H1 (cell line): ENCODE results near the gene LTBR. TPM values are rescaled to one million over a fixed set of nuclear protein-coding genes. Genes with fewer than 3 reads are reported as not detected.

ENCODE experiments used
- CTCF ChIA-PET: fragments of 300-600 bp; sonication (Branson Sonifier 250); formaldehyde crosslinking; loops from one replicate; lab custom pipeline; 2021; ENCODE audit not compliant: partially characterized antibody; lab: Charles Lee
- POLR2A ChIA-PET: fragments of 300-600 bp; sonication (Branson Sonifier 250); formaldehyde crosslinking; loops from one replicate; lab custom pipeline; 2021; ENCODE audit warnings: inconsistent platforms; ENCODE audit not compliant: partially characterized antibody; lab: Charles Lee
- DNase-seq, 2 experiments: peaks; one replicate each; pipeline versions ENCODE4 v3.0.0 to v3.0.0-alpha.2; 2010 to 2022; ENCODE audit warnings: low spot score in 2 of 2, low read depth in 1 of 2, mixed read lengths in 1 of 2
- FAIRE-seq: peaks from 2 replicates; lab custom pipeline; 2011; peaks lifted over from hg19 to GRCh38; lab: Jason Lieb, UNC
- H2AFZ ChIP-seq: 2 replicates; pipeline ENCODE4 v1.8.1; 2012; ENCODE audit warnings: low read length, inconsistent platforms
- H2AK5ac ChIP-seq: 2 replicates; pipeline ENCODE4 v1.6.1; 2013; ENCODE audit warnings: low read depth, low read length
- H2BK120ac ChIP-seq: replicated peaks from 2 replicates; pipeline ENCODE3; 2013; ENCODE audit warnings: low read depth, low read length, inconsistent platforms
- H2BK12ac ChIP-seq: 2 replicates; pipeline ENCODE4 v1.6.1; 2013; ENCODE audit warnings: low read depth, low read length
- H2BK15ac ChIP-seq: 2 replicates; pipeline ENCODE4 v1.6.1; 2013; ENCODE audit warnings: low read length
- H2BK20ac ChIP-seq: 2 replicates; pipeline ENCODE4 v1.6.1; 2013; ENCODE audit warnings: low read length
- H2BK5ac ChIP-seq: 2 replicates; pipeline ENCODE4 v1.6.1; 2013; ENCODE audit warnings: low read depth, low read length
- H3K14ac ChIP-seq: 2 replicates; pipeline ENCODE4 v1.6.1; 2013; ENCODE audit warnings: inconsistent platforms; ENCODE audit not compliant: insufficient read length
- H3K18ac ChIP-seq: 2 replicates; pipeline ENCODE4 v1.6.1; 2013; ENCODE audit warnings: low read length; ENCODE audit errors: extremely low read depth
- H3K23ac ChIP-seq: 2 replicates; pipeline ENCODE4 v1.6.1; 2013; ENCODE audit warnings: inconsistent platforms; ENCODE audit not compliant: insufficient read length
- H3K23me2 ChIP-seq: 2 replicates; pipeline ENCODE4 v1.6.1; 2013; ENCODE audit warnings: low read depth, low read length
- H3K27ac ChIP-seq: 2 replicates; pipeline ENCODE4 v1.6.1; 2011; ENCODE audit warnings: low read depth, low read length, inconsistent platforms
- H3K27me3 ChIP-seq, 4 experiments: replicated peaks in 1 of 4; 1 replicate in 1 of 4; 2 replicates in 3 of 4; pipeline versions ENCODE4 v1.6.1 to v1.8.1; 2011 to 2013; ENCODE audit warnings: low read length in 3 of 4, mild to moderate bottlenecking in 3 of 4, inconsistent platforms in 2 of 4, mixed read lengths in 2 of 4, moderate library complexity in 1 of 4; ENCODE audit not compliant: control insufficient read depth in 3 of 4, insufficient read depth in 3 of 4; ENCODE audit errors: extremely low read depth in 1 of 4
- H3K36me3 ChIP-seq, 4 experiments: 2 replicates each; pipeline versions ENCODE4 v1.6.1 to v1.8.1; 2011 to 2013; ENCODE audit warnings: mild to moderate bottlenecking in 4 of 4, low read length in 3 of 4, moderate library complexity in 2 of 4, control low read depth in 1 of 4, inconsistent platforms in 1 of 4; ENCODE audit not compliant: insufficient read depth in 4 of 4, control insufficient read depth in 2 of 4
- H3K4ac ChIP-seq: replicated peaks from 2 replicates; pipeline ENCODE3; 2013; ENCODE audit warnings: low read length, low read depth, mixed read lengths, inconsistent platforms; ENCODE audit not compliant: insufficient read length
- H3K4me1 ChIP-seq, 4 experiments: replicated peaks in 1 of 4; 1 replicate in 1 of 4; 2 replicates in 3 of 4; pipeline versions ENCODE4 v1.6.1 to v1.8.1; 2011 to 2013; ENCODE audit warnings: low read length in 3 of 4, inconsistent platforms in 2 of 4, mixed read lengths in 1 of 4; ENCODE audit not compliant: insufficient read depth in 4 of 4, control insufficient read depth in 3 of 4
- H3K4me2 ChIP-seq, 2 experiments: 2 replicates each; pipeline versions ENCODE4 v1.6.1 to v1.8.1; 2011 to 2013; ENCODE audit warnings: low read depth in 2 of 2, low read length in 2 of 2, control low read depth in 1 of 2, inconsistent platforms in 1 of 2, mild to moderate bottlenecking in 1 of 2; ENCODE audit not compliant: insufficient read depth in 1 of 2
- H3K4me3 ChIP-seq, 4 experiments: fragments of 200-600, 300-600 bp in 1 of 4; sonication (generic), shearing (Covaris generic), sonication (Bioruptor Twin) in 1 of 4; 2 replicates each; pipeline versions ENCODE4 v1.5.1 to v1.8.1; 2011 to 2016; ENCODE audit warnings: low read length in 4 of 4, low read depth in 3 of 4, control low read depth in 2 of 4, inconsistent platforms in 2 of 4, mild to moderate bottlenecking in 2 of 4, mixed read lengths in 1 of 4, moderate library complexity in 1 of 4; ENCODE audit not compliant: insufficient read depth in 2 of 4; ENCODE audit errors: extremely low read depth in 1 of 4
- H3K56ac ChIP-seq: replicated peaks from 2 replicates; pipeline ENCODE3; 2013; ENCODE audit warnings: low read depth, mild to moderate bottlenecking, mixed read lengths, low read length, inconsistent platforms; ENCODE audit not compliant: insufficient read length
- H3K79me1 ChIP-seq: 2 replicates; pipeline ENCODE4 v1.6.1; 2013; ENCODE audit warnings: low read depth, low read length, control low read depth
- H3K79me2 ChIP-seq, 2 experiments: 2 replicates each; pipeline versions ENCODE4 v1.6.1 to v1.8.1; 2012 to 2013; ENCODE audit warnings: low read length in 2 of 2, mild to moderate bottlenecking in 2 of 2, inconsistent platforms in 1 of 2; ENCODE audit not compliant: insufficient read depth in 2 of 2, control insufficient read depth in 1 of 2
- H3K9ac ChIP-seq, 4 experiments: replicated peaks in 1 of 4; 1 replicate in 1 of 4; 2 replicates in 3 of 4; pipeline versions ENCODE4 v1.6.1 to v1.8.1; 2011 to 2013; ENCODE audit warnings: low read depth in 3 of 4, low read length in 3 of 4, control low read depth in 2 of 4, mild to moderate bottlenecking in 2 of 4, moderate library complexity in 2 of 4, inconsistent platforms in 1 of 4; ENCODE audit errors: extremely low read depth in 1 of 4
- H3K9me3 ChIP-seq, 2 experiments: 2 replicates each; pipeline versions ENCODE4 v1.6.1 to v1.8.1; 2012 to 2013; ENCODE audit warnings: mild to moderate bottlenecking in 2 of 2, moderate library complexity in 2 of 2, control low read depth in 1 of 2, inconsistent platforms in 1 of 2, low read depth in 1 of 2, low read length in 1 of 2, mixed read lengths in 1 of 2; ENCODE audit not compliant: insufficient read depth in 2 of 2
- H4K20me1 ChIP-seq, 2 experiments: replicated peaks in 1 of 2; 2 replicates each; pipeline versions ENCODE3 to v1.8.1; 2011 to 2013; ENCODE audit warnings: inconsistent platforms in 2 of 2, low read length in 2 of 2, mild to moderate bottlenecking in 1 of 2; ENCODE audit not compliant: insufficient read depth in 2 of 2, control insufficient read depth in 1 of 2
- H4K5ac ChIP-seq: 2 replicates; pipeline ENCODE4 v1.6.1; 2013; ENCODE audit warnings: low read length, low read depth, mixed read lengths, inconsistent platforms; ENCODE audit not compliant: insufficient read length
- H4K8ac ChIP-seq: 2 replicates; pipeline ENCODE4 v1.8.0; 2013; ENCODE audit warnings: mild to moderate bottlenecking, moderate library complexity, low read length, inconsistent platforms; ENCODE audit not compliant: insufficient read depth; ENCODE audit errors: extremely low read depth
- H4K91ac ChIP-seq: replicated peaks from 2 replicates; pipeline ENCODE3; 2013; ENCODE audit warnings: low read length, mixed read lengths, inconsistent platforms; ENCODE audit not compliant: insufficient read length
- CTCF ChIP-seq, 3 experiments: IDR thresholded peaks; 1 replicate in 2 of 3; 2 replicates in 1 of 3; pipeline versions ENCODE4 v1.5.1 to v1.6.1; 2011; ENCODE audit warnings: low read length in 3 of 3, mild to moderate bottlenecking in 3 of 3, inconsistent platforms in 2 of 3, low read depth in 1 of 3, moderate library complexity in 1 of 3; ENCODE audit not compliant: insufficient read depth in 1 of 3; ENCODE audit errors: control extremely low read depth in 1 of 3
- MAFK ChIP-seq: IDR thresholded peaks from 2 replicates; pipeline ENCODE4 v1.6.1; 2012; ENCODE audit warnings: low read depth, mild to moderate bottlenecking, improper control_type of control experiment, low read length
- WGBS, 2 experiments: shearing (Covaris generic) in 1 of 2; methylation state at CpG; one replicate each; pipeline versions ENCODE4 v1.1.6 to v1.1.7; 2013 to 2015; ENCODE audit warnings: low lambda C conversion rate in 2 of 2, mixed read lengths in 2 of 2, inconsistent platforms in 1 of 2, low coverage in 1 of 2, missing lambda C conversion rate in 1 of 2; ENCODE audit not compliant: insufficient replicate concordance in 2 of 2, insufficient coverage in 1 of 2, insufficient read length in 1 of 2; ENCODE audit errors: extremely low coverage in 1 of 2, missing lambda C conversion rate in 1 of 2; 5-methylcytosine and 5-hydroxymethylcytosine counted together
- polyA plus RNA-seq, 7 experiments: library from polyadenylated mRNA; depleted of rRNA in 3 of 7; stranded (reverse) in 5 of 7; unstranded in 2 of 7; fragments of >200 nt in 5 of 7; fragments of 200-250 nt in 2 of 7; gene quantifications; 1 replicate in 5 of 7; 2 replicates in 1 of 7; 4 replicates in 1 of 7; pipeline versions ENCODE4 v1.2.1 to v1.2.3, GENCODE V29; 2011 to 2013; ENCODE audit warnings: missing spikeins in 2 of 7, mixed read lengths in 2 of 7
- total RNA-seq: library from RNA; stranded (reverse); fragmentation: NEBNext Ultra II Directional; extraction: Animal tissue kit (Norgen Biotek cat#: 25700); gene quantifications from 2 replicates; pipeline ENCODE4 v1.2.1, GENCODE V29; 2021

Gene LTBR
- total and polyA plus RNA-seq, 2 of the 8 experiments (the other 6 are each of a cell fraction or from before 2014, with no cell fraction given) = 5.1 to 6.3 TPM

DNA sequence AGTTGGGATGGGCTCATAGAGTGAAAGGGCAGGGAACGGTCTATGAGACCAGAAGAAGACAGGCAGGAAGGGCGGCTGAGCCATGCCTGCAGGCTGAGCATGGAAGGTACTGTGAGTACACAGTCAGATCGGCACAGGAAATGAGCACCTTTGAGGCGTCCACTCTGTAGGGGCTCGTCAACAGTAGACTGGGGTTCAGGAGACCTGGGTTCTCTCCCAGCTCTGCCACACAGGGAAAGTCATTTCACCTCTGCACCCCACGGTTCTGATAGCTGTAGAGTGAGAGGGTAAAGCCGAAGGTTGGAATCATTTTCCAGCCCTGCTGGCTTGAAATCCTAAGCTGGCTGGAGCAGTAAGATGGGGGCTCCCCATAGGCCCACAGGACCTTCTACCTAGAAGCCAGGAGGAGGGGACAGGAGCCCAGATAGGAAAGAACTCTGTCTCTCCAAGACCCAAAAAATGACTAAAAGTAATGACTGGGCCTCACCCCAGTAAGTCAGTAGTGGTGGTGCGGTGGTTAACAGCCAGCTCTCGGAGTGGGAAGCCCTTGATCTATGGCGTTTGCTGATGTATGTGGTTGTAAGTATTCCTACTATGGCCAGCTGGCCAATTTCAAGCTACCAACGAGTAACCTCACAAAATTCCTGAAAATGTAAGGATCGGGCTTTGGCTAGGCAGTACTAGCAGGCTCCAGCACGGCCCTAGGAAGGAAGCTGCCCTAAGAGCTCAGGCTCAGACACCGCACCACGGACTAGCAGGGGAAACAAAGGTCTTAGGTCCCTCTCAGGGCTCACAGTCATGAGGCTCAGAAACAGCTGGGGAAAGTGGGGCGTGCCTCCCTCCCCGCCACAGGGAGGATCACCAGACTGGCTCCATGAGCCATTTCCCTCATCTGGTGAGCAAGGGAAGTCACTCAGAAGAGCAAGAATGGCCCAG lies 50.5 kb downstream of the LTBR start:
- Histone ChIP-seq H4K91ac (peak overlapping the region; percentile 44), H3K27ac (no peak overlapping the region)
- DNase-seq = no peak

More for the DNA sequence above, 50.5 kb downstream of the LTBR start:
- Histone ChIP-seq H2AK5ac (peak overlapping the region; percentile 44; the same call in 1 of the 2 replicates), H3K79me2 (no peaks in the 10 kb centered on the region), H2BK15ac (0 out of 2 replicates have a peak overlapping the region, but pooled peaks have one; percentile 49), H3K4me1 (peaks cover 0 to 8% (median under 1%) of the 10 kb centered on the region in 4 experiments; a peak in 3 of 7 replicates), H3K4me3 (no peak overlapping the region), H3K18ac (peak overlapping the region; percentile 55), H2BK12ac (peak overlapping the region; percentile 71; the same call in 1 of the 2 replicates), H3K14ac (no peak overlapping the region), H3K23me2 (no peaks in the 10 kb centered on the region), H2BK5ac (peak overlapping the region; percentile 72), H3K27me3 (no peaks in the 10 kb centered on the region), H2BK120ac (peak overlapping the region; percentile 65), H2AFZ (peak overlapping the region; percentile 74), H3K36me3 (no peaks in the 10 kb centered on the region), H2BK20ac (0 out of 2 replicates have a peak overlapping the region, but pooled peaks have one; percentile 87), H3K4me2 (no peak overlapping the region), H3K4ac (no peak overlapping the region), H3K23ac (no peak overlapping the region), H4K20me1 (no peaks in the 10 kb centered on the region), H4K5ac (no peak overlapping the region), H3K9me3 (no peaks in the 10 kb centered on the region), H3K9ac (no peak overlapping the region), H3K56ac (no peak overlapping the region), H3K79me1 (no peaks in the 10 kb centered on the region), H4K8ac (peak overlapping the region; percentile 45; the same call in 1 of the 2 replicates)
- POLR2A ChIA-PET = interaction anchor here (0.6 to 4.4 kb wide), 13 partner anchors 9 to 318 kb away, joined by 3 to 23 read pairs (median 4); partner anchors contain the start of genes CD27, GAPDH, MRPL51 and TAPBPL
- TF ChIP-seq MAFK (no peak), CTCF (IDR thresholded peaks at IDR 0.05; ENCODE audit: control extremely low read depth in 1 of 3, insufficient read depth in 1 of 3, low read depth in 1 of 3, low read length in 3 of 3) (peak in 1 of 3 experiments; percentile 2; a peak in 1 of 4 replicates)
- 88% methylated on average over 17 of the region's 17 CpGs; no CpG with 5 or more reads in 1 of the 2 experiments for WGBS, 2 experiments
- CTCF ChIA-PET = interaction anchor here (0.8 to 4.1 kb wide), 13 partner anchors 10 to 156 kb away, joined by 3 to 33 read pairs (median 4); partner anchors contain the start of gene CD27
- no peak for FAIRE-seq
